Activated CD4-positive, alpha-beta memory T cell treated with anti-CD3 and anti-CD28 coated beads for 36 hours (primary cell): Measurements from ENCODE around the gene CCDC80. TPM values are rescaled to one million over a fixed set of nuclear protein-coding genes. Genes with fewer than 3 reads are reported as not detected.

Source experiments
- CTCF ChIA-PET: fragments of 350-600 bp; sonication (Branson Sonifier 250); formaldehyde crosslinking; loops from one replicate; lab custom pipeline; 2021; ENCODE audit warnings: antibody characterized with exemption, inconsistent platforms; lab: Charles Lee
- POLR2A ChIA-PET: fragments of 350-600 bp; sonication (Branson Sonifier 250); formaldehyde crosslinking; loops from one replicate; lab custom pipeline; 2021; ENCODE audit warnings: antibody characterized with exemption; lab: Charles Lee
- DNase-seq: peaks from one replicate; pipeline ENCODE4 v3.0.0-alpha.2; 2020
- H3K27ac Mint-ChIP-seq: one replicate; pipeline ENCODE4 v1.8.0; 2021; ENCODE audit warnings: mixed read lengths
- H3K27me3 Mint-ChIP-seq: one replicate; pipeline ENCODE4 v1.8.0; 2021; ENCODE audit warnings: mixed read lengths
- H3K36me3 Mint-ChIP-seq: one replicate; pipeline ENCODE4 v1.8.0; 2021; ENCODE audit warnings: mixed read lengths
- H3K4me1 Mint-ChIP-seq: one replicate; pipeline ENCODE4 v1.8.0; 2021; ENCODE audit warnings: low read depth, mixed read lengths
- H3K4me3 Mint-ChIP-seq: one replicate; pipeline ENCODE4 v1.8.0; 2021; ENCODE audit warnings: mild to moderate bottlenecking, mixed read lengths
- H3K9me3 Mint-ChIP-seq: one replicate; pipeline ENCODE4 v1.8.0; 2021; ENCODE audit warnings: mixed read lengths
- intact Hi-C: fragments of 100-400 bp; cut with micrococcal nuclease; formaldehyde crosslinking; loops from one replicate; pipeline ENCODE4 v1.15.1; 2023
- total RNA-seq, 2 experiments: library from RNA; stranded (reverse); gene quantifications; one replicate each; pipeline ENCODE4 v1.2.3, GENCODE V29; 2021

Gene CCDC80, protein sequence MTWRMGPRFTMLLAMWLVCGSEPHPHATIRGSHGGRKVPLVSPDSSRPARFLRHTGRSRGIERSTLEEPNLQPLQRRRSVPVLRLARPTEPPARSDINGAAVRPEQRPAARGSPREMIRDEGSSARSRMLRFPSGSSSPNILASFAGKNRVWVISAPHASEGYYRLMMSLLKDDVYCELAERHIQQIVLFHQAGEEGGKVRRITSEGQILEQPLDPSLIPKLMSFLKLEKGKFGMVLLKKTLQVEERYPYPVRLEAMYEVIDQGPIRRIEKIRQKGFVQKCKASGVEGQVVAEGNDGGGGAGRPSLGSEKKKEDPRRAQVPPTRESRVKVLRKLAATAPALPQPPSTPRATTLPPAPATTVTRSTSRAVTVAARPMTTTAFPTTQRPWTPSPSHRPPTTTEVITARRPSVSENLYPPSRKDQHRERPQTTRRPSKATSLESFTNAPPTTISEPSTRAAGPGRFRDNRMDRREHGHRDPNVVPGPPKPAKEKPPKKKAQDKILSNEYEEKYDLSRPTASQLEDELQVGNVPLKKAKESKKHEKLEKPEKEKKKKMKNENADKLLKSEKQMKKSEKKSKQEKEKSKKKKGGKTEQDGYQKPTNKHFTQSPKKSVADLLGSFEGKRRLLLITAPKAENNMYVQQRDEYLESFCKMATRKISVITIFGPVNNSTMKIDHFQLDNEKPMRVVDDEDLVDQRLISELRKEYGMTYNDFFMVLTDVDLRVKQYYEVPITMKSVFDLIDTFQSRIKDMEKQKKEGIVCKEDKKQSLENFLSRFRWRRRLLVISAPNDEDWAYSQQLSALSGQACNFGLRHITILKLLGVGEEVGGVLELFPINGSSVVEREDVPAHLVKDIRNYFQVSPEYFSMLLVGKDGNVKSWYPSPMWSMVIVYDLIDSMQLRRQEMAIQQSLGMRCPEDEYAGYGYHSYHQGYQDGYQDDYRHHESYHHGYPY
- not detected for total RNA-seq

DNA sequence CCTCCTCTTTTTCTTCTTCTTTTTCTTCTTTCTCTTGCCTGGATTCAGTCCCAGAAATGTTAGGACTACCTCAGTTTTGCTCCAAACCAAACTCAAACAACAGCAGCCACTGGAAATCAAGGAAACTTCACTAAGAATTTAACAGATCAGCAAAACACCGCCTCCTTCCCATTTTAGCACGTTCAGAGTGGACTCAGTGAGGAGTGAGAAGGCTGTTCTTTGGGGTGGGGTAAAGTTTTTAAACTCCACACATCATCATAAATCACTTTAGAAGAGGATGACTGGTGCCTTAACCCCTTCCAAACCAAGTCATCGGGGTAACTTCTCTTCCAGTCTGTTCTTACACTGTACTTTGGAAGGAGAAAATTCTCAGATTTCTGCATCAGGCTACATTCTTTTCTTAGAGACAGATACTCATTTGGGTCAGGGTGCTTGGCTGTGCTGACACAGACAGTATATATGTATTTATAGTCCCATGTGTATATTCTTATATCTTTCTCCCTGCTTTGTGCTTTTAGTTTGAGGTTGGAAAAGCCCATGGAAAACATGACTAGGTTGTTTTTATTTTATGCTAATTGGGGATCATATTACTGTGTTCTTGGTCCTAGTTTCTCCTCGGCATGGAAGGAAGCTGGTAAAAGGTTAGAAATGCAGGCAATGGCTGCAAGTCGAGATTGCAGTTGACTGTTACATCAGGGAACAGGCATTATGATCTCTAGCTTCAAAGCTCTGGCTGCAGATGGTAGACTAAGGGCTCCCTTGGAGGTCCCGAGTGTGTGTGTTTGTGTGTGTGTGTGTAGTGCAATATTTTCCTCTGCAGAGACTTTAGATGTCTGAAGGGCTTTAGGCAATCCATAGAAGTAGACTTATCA is at the start of gene CCDC80:
TSS of gene CCDC80 (minus strand) at position 214 of the 872 bp plus-strand sequence. CDS start 1,238 bp downstream, outside the sequence.
- Mint-ChIP-seq H3K36me3 (no peaks in the 10 kb centered on the region), H3K9me3 (no peaks in the 10 kb centered on the region), H3K27me3 (peaks cover 3% of the 10 kb centered on the region), H3K4me3 (no peak within 1 kb of the TSS), H3K4me1 (peaks cover 16% of the 10 kb centered on the region), H3K27ac (no peak within 1 kb of the TSS)
- intact Hi-C loops = loop anchor here (5.0 kb wide), 1 partner anchor 59 kb away; no protein-coding TSS in a partner anchor
- DNase-seq = no peak
- ChIA-PET POLR2A (no interaction called here), CTCF (interaction anchor here (0.6 to 5.2 kb wide), 17 partner anchors 9 to 411 kb away, joined by 3 to 79 read pairs (median 12); partner anchors contain the start of genes CD200R1 and GTPBP8)

DNA sequence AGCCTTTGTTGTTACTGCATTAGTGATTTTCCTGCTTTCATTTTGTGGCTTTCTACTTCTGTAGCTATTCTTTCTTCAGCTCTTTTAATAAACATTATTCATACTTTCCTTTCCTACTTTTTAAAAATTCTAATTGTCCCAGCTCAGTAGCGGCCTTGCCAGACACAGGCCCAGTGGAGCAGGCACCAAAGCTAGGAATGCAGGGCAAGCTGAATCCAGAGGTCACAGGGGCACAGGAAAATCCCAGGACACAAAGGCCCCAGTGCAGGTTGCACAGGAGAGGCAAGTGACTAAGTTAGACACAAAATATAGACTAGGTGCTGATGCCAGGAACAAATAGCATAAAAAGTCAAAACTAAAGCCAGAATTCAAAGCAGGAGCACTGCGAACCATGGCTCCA is 49.0 kb upstream of the CCDC80 start:
- H3K4me3 Mint-ChIP-seq = no peak overlapping the region
- H3K9me3 Mint-ChIP-seq = peaks cover 3% of the 10 kb centered on the region
- no peak overlapping the region for H3K27ac Mint-ChIP-seq
- peaks cover 8% of the 10 kb centered on the region for H3K27me3 Mint-ChIP-seq
- intact Hi-C loops = no loop called here
- POLR2A ChIA-PET = no interaction called here
- no peaks in the 10 kb centered on the region for H3K36me3 Mint-ChIP-seq
- no peak for DNase-seq
- peaks cover 10% of the 10 kb centered on the region for H3K4me1 Mint-ChIP-seq
- CTCF ChIA-PET = interaction anchor here (1.5 kb wide), 1 partner anchor 47 kb away, joined by 4 read pairs; no protein-coding TSS in a partner anchor

DNA sequence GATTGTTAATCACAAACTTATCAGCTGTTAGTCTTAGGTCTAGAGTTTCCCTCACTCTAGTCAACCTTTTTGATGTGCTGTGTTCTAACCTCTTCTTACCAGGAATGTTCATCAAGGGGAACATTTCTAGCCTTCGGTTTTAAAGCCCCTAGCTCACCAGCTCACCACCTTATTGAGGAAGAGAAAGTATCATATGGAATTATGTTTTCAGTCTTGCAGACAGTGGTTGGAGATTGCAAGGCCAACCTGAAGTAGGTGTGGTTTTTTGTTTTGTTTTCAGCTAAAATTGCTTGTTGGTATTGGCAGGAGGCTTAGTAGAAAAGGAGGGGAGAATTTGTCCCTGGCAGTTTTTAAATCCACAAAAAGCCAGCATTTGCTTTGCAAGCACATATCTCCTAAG is 48.4 kb upstream of the CCDC80 start:
- POLR2A ChIA-PET = no interaction called here
- Mint-ChIP-seq H3K36me3 (no peaks in the 10 kb centered on the region), H3K27me3 (peaks cover 8% of the 10 kb centered on the region), H3K4me1 (peaks cover 10% of the 10 kb centered on the region), H3K4me3 (no peak overlapping the region), H3K9me3 (peaks cover 3% of the 10 kb centered on the region), H3K27ac (no peak overlapping the region)
- no peak for DNase-seq
- intact Hi-C loops = no loop called here
- CTCF ChIA-PET = interaction anchor here (0.7 to 1.5 kb wide), 3 partner anchors 45 to 124 kb away, joined by 3 to 4 read pairs (median 3); no protein-coding TSS in a partner anchor

DNA sequence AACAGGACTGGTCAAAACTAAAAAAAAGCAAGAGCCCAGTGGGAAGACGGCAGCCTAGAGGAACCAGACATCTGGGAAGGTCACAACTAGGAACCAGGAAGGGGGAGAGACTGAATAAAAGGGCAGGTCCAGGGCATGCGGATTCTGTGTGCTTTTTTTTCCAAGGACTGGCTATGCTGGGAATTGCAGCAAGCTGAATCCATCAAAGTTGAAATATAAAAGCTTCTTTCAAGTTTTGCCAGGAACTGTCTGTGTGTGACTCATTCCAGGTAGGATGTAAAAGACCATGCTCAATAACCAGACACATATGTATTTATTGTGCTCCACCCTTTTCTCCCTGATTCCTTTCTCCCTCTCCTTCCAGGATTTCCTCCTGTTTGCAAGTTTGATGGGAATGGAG is 47.9 kb upstream of the CCDC80 start:
- H3K27me3 Mint-ChIP-seq = peaks cover 8% of the 10 kb centered on the region
- no peak for DNase-seq
- H3K27ac Mint-ChIP-seq = no peak overlapping the region
- H3K9me3 Mint-ChIP-seq = peaks cover under 1% of the 10 kb centered on the region
- ChIA-PET CTCF (interaction anchor here (0.7 to 1.5 kb wide), 3 partner anchors 46 to 125 kb away, joined by 3 to 4 read pairs (median 3); no protein-coding TSS in a partner anchor), POLR2A (no interaction called here)
- intact Hi-C loops = no loop called here
- H3K4me3 Mint-ChIP-seq = no peak overlapping the region
- H3K4me1 Mint-ChIP-seq = peaks cover 10% of the 10 kb centered on the region
- no peaks in the 10 kb centered on the region for H3K36me3 Mint-ChIP-seq

DNA sequence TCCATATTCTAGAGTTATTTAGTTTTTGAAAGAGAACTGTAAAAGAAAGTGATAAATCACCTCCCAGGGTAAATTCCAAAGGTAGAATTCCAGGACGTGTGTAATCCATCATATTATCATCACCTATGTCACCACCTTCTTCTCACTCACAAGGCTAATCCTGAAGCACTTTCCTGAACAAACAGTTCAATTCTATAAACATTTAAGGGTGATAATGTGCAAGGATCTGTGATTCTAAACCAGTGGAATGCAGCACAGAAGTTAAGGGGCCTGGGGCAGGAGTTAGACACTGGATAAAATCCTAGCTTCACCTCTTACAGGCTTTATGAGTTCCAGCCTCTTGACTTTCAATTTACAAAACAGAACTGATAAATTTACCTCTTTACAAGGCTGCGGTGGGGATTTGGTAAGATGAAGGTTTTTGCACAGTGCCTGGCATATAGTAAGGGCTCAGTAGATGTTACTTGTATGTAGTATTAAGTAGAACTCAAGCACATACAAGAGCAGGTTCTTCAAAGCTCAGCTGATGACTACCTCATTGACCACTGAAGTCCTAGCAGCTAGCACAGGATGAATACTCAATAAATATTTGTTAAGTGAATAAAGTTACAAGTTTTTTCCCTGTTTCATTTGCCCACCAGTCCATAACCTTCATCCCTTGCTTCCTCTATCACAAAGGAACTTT is 47.3 kb upstream of the CCDC80 start:
- Mint-ChIP-seq H3K27me3 (peaks cover 8% of the 10 kb centered on the region), H3K27ac (no peak overlapping the region), H3K4me3 (no peak overlapping the region), H3K4me1 (peaks cover 10% of the 10 kb centered on the region), H3K9me3 (no peaks in the 10 kb centered on the region), H3K36me3 (no peaks in the 10 kb centered on the region)
- intact Hi-C loops = no loop called here
- POLR2A ChIA-PET = no interaction called here
- DNase-seq = no peak
- CTCF ChIA-PET = interaction anchor here (1.2 kb wide), 1 partner anchor 46 kb away, joined by 3 read pairs; no protein-coding TSS in a partner anchor

DNA sequence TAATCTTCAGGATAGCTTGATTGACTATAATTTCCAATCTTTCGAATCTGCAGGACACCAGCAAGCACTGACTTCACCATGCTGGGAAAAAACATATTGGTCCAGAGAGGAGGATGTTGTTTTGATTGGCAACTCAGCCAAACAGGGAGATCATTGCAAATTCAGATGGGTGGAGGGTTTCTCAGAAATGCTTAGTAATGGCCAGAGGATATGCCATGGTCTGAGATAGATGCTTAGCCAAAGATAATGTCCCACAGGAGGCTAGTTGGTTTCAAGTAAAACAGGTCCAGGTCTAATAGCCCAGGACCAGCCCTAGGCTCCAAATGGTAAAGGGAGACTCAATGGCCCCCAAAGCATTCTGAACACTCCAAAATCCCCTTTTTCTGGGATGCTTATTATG is 46.7 kb upstream of the CCDC80 start:
- intact Hi-C loops = no loop called here
- Mint-ChIP-seq H3K36me3 (no peaks in the 10 kb centered on the region), H3K27me3 (peaks cover 8% of the 10 kb centered on the region), H3K4me3 (no peak overlapping the region), H3K9me3 (no peaks in the 10 kb centered on the region), H3K27ac (no peak overlapping the region), H3K4me1 (peaks cover 10% of the 10 kb centered on the region)
- no peak for DNase-seq
- ChIA-PET POLR2A (no interaction called here), CTCF (no interaction called here)

DNA sequence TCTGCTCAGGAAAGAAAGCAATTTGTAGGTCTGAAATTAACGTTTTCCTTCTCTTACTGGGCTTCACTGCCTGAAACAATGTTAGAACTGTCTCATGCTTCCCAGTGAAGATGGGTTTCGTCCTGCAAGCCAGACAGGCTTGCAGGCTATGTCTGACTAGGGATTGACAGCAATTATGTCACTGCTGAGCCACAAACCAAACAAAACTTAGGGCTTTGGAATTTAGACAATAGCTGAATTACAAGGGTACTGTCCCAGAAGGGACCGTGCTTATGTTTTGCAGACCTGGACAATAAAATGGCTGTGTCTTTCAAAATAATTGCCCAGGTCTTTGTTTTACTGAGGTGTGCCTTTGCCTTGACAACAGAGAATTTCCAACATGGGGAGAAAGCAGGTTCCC is 46.3 kb upstream of the CCDC80 start:
- H3K27me3 Mint-ChIP-seq = peaks cover 8% of the 10 kb centered on the region

DNA sequence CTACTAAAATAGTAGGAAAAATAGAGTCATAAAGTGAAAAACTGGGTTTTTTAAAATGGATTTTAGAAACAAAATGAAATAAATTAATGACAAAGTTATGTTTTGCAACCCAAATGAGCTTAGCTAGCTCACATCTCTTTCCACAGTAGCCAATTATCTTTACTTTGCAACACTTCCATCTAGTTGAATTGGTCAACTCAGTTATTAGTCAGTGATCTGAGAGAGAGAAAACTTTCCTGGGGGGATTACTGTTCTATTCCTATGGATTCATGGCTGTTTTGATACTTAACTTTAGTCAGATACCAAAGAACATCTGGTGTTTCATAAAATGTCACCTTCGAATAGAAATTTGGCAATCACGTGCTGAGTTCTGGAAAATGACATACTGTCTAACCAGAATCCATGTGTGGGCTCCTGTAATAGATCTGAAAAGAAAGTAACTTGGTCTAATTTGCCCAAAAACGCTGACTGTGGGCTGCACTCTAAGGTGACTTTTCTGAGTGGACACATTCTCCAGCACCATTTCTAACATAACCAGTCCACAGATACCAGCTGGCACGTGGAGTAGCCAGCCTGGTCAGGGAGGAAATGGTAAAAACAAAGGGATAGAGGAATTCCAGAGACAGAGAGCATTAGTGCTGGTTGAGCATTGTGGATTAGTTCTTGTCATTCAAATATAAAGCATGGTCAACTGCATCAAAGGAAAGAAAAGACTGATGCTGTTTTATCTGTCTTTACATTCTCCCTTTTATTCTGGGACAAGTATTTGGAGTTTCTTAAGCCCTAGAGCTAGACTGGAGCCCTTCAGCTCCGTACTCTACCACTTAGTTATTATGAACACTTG is 45.2 kb upstream of the CCDC80 start:
- H3K36me3 Mint-ChIP-seq = no peaks in the 10 kb centered on the region
- DNase-seq = no peak
- H3K4me3 Mint-ChIP-seq = no peak overlapping the region
- POLR2A ChIA-PET = no interaction called here
- peaks cover 10% of the 10 kb centered on the region for H3K4me1 Mint-ChIP-seq
- CTCF ChIA-PET = no interaction called here
- no peak overlapping the region for H3K27ac Mint-ChIP-seq
- H3K27me3 Mint-ChIP-seq = peaks cover 8% of the 10 kb centered on the region
- no peaks in the 10 kb centered on the region for H3K9me3 Mint-ChIP-seq
- intact Hi-C loops = no loop called here

More for the DNA sequence above, 46.3 kb upstream of the CCDC80 start:
- intact Hi-C loops = no loop called here
- no peak for DNase-seq
- H3K4me1 Mint-ChIP-seq = peaks cover 10% of the 10 kb centered on the region
- ChIA-PET CTCF (no interaction called here), POLR2A (no interaction called here)
- H3K36me3 Mint-ChIP-seq = no peaks in the 10 kb centered on the region
- H3K27ac Mint-ChIP-seq = no peak overlapping the region
- H3K9me3 Mint-ChIP-seq = no peaks in the 10 kb centered on the region
- no peak overlapping the region for H3K4me3 Mint-ChIP-seq

DNA sequence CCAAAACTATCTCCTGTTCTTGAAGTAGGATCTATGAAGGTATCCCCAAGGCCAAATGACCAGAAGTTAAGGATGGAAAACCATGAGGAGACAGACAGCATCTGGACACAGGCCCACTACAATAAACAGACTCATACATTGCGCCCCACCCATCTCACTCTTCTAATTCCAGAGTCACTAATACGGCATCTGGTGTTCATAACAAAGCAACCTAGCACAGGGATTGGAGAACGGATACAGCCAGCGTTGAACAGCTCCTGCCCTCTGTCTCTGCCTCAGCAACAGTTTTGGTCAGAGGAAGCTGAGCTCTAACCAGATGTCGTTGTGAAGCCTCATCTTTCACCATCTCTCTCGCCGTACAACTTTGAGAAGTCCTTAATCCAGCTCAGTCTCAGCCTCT is 44.5 kb upstream of the CCDC80 start:
- intact Hi-C loops = no loop called here
- no peak overlapping the region for H3K4me3 Mint-ChIP-seq
- POLR2A ChIA-PET = no interaction called here
- DNase-seq = no peak
- H3K27ac Mint-ChIP-seq = no peak overlapping the region
- no peaks in the 10 kb centered on the region for H3K36me3 Mint-ChIP-seq
- H3K4me1 Mint-ChIP-seq = peaks cover 10% of the 10 kb centered on the region
- peaks cover 8% of the 10 kb centered on the region for H3K27me3 Mint-ChIP-seq
- no peaks in the 10 kb centered on the region for H3K9me3 Mint-ChIP-seq
- CTCF ChIA-PET = interaction anchor here (1.0 kb wide), 1 partner anchor 49 kb away, joined by 4 read pairs; no protein-coding TSS in a partner anchor

DNA sequence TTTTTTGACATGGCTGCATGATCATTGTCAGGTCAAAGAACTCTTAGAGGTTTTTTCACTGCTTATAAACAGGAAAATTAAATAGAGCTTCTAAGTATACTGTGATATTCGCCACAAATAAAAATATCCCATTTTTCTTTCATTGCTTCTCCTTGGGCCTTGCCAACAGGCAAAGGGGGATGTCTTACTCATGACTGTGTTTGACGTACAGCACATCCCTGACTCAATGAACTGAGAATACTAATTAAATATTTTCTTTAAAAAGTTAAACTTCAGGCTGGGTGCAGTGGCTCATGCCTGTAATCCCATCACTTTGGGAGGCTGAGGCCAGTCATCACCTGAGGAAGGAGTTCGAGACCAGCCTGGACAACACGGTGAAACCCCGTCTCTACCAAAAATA is 41.4 kb upstream of the CCDC80 start:
- H3K36me3 Mint-ChIP-seq = no peaks in the 10 kb centered on the region

More for the DNA sequence above, 41.4 kb upstream of the CCDC80 start:
- no peak overlapping the region for H3K4me3 Mint-ChIP-seq
- no peaks in the 10 kb centered on the region for H3K9me3 Mint-ChIP-seq
- no peak for DNase-seq
- H3K4me1 Mint-ChIP-seq = peaks cover 6% of the 10 kb centered on the region
- CTCF ChIA-PET = interaction anchor here (1.4 kb wide), 1 partner anchor 40 kb away, joined by 3 read pairs; no protein-coding TSS in a partner anchor
- peaks cover 10% of the 10 kb centered on the region for H3K27me3 Mint-ChIP-seq
- intact Hi-C loops = no loop called here
- POLR2A ChIA-PET = no interaction called here
- H3K27ac Mint-ChIP-seq = no peak overlapping the region
